Measurements from ENCODE around the gene RAI14. TPM values are rescaled to one million over a fixed set of nuclear protein-coding genes. Genes with fewer than 3 reads are reported as not detected.
"Not testable (repeated sequence)": the region's sequence is repeated elsewhere in the genome, so short reads cannot be mapped to it uniquely, and the experiment has no call there.

The RAI14 gene
- total RNA-seq, 1 donor from 2014 or later, result 307 TPM

- FAIRE-seq (no peak), DNase-seq (ENCODE audit: low read depth) (no peak)
- no peak overlapping the region for H2AFZ ChIP-seq (ENCODE audit: low read depth, low read length)
- peaks cover 57% of the 10 kb centered on the region for H4K20me1 ChIP-seq (ENCODE audit: insufficient read depth, low read length)
- peaks cover 5% of the 10 kb centered on the region for H3K36me3 ChIP-seq (ENCODE audit: insufficient read depth, low read length)
- H3K4me3 Mint-ChIP-seq (ENCODE audit: unreplicated experiment), result no peak overlapping the region
- H3K36me3 Mint-ChIP-seq (ENCODE audit: low read depth, unreplicated experiment), result peaks cover 34% of the 10 kb centered on the region
- H3K27ac ChIP-seq (ENCODE audit: low read depth, low read length), result no peak overlapping the region
- no peak overlapping the region for H3K27ac Mint-ChIP-seq (ENCODE audit: unreplicated experiment)
- no peaks in the 10 kb centered on the region for H3K4me1 Mint-ChIP-seq (ENCODE audit: low read depth, unreplicated experiment)
- no peaks in the 10 kb centered on the region for H3K4me1 ChIP-seq (ENCODE audit: insufficient read depth, low read length)
- H3K27me3 ChIP-seq (ENCODE audit: insufficient read depth, low read length), result no peaks in the 10 kb centered on the region
- H3K79me2 ChIP-seq (ENCODE audit: insufficient read depth, low read length), result peaks cover 44% of the 10 kb centered on the region
- H3K9ac ChIP-seq (ENCODE audit: low read length), result no peak overlapping the region
- TF ChIP-seq EZH2 (IDR thresholded peaks at IDR 0.05; ENCODE audit: insufficient read depth, low read length) (no peak), CTCF (IDR thresholded peaks at IDR 0.05; ENCODE audit: insufficient read depth, low read depth, low read length) (no peak)
- no peak overlapping the region for H3K4me3 ChIP-seq (ENCODE audit: insufficient read depth, low read depth, low read length)
- no peaks in the 10 kb centered on the region for H3K9me3 ChIP-seq (ENCODE audit: insufficient read depth, low read depth, low read length)
- H3K27me3 Mint-ChIP-seq (ENCODE audit: low read depth, unreplicated experiment), result no peaks in the 10 kb centered on the region
- H3K4me2 ChIP-seq (ENCODE audit: low read length), result no peak overlapping the region
- peaks cover 8% of the 10 kb centered on the region for H3K9me3 Mint-ChIP-seq (ENCODE audit: unreplicated experiment)
Measured at GRCh38 chr5:34775886-34776285, 119.8 kb downstream of the RAI14 start.

- peaks cover 43% of the 10 kb centered on the region for H3K79me2 ChIP-seq (ENCODE audit: insufficient read depth, low read length)
- no peak for DNase-seq (ENCODE audit: low read depth)
- no peaks in the 10 kb centered on the region for H3K9me3 ChIP-seq (ENCODE audit: insufficient read depth, low read depth, low read length)
- H3K4me3 ChIP-seq (ENCODE audit: insufficient read depth, low read depth, low read length), result no peak overlapping the region
- no peak overlapping the region for H3K27ac ChIP-seq (ENCODE audit: low read depth, low read length)
- FAIRE-seq, result no peak
- Mint-ChIP-seq H3K27ac (ENCODE audit: unreplicated experiment) (no peak overlapping the region), H3K4me1 (ENCODE audit: low read depth, unreplicated experiment) (no peaks in the 10 kb centered on the region), H3K4me3 (ENCODE audit: unreplicated experiment) (no peak overlapping the region), H3K9me3 (ENCODE audit: unreplicated experiment) (peaks cover 14% of the 10 kb centered on the region), H3K36me3 (ENCODE audit: low read depth, unreplicated experiment) (peaks cover 44% of the 10 kb centered on the region), H3K27me3 (ENCODE audit: low read depth, unreplicated experiment) (no peaks in the 10 kb centered on the region)
- H3K4me2 ChIP-seq (ENCODE audit: low read length), result no peak overlapping the region
- no peak overlapping the region for H3K9ac ChIP-seq (ENCODE audit: low read length)
- no peaks in the 10 kb centered on the region for H3K4me1 ChIP-seq (ENCODE audit: insufficient read depth, low read length)
- TF ChIP-seq CTCF (IDR thresholded peaks at IDR 0.05; ENCODE audit: insufficient read depth, low read depth, low read length) (no peak), EZH2 (IDR thresholded peaks at IDR 0.05; ENCODE audit: insufficient read depth, low read length) (no peak)
- peaks cover 9% of the 10 kb centered on the region for H3K36me3 ChIP-seq (ENCODE audit: insufficient read depth, low read length)
- H4K20me1 ChIP-seq (ENCODE audit: insufficient read depth, low read length), result peaks cover 55% of the 10 kb centered on the region
- H2AFZ ChIP-seq (ENCODE audit: low read depth, low read length), result no peak overlapping the region
- no peaks in the 10 kb centered on the region for H3K27me3 ChIP-seq (ENCODE audit: insufficient read depth, low read length)
Measured at GRCh38 chr5:34778091-34778850, 122.1 kb downstream of the RAI14 start.

- H2AFZ ChIP-seq (ENCODE audit: low read depth, low read length); H3K4me1 ChIP-seq (ENCODE audit: insufficient read depth, low read length); DNase-seq (ENCODE audit: low read depth); FAIRE-seq; H3K4me2 ChIP-seq (ENCODE audit: low read length); H3K9me3 ChIP-seq (ENCODE audit: insufficient read depth, low read depth, low read length); H3K4me1 Mint-ChIP-seq (ENCODE audit: low read depth, unreplicated experiment); H3K4me3 Mint-ChIP-seq (ENCODE audit: unreplicated experiment); H3K9me3 Mint-ChIP-seq (ENCODE audit: unreplicated experiment); H3K27me3 Mint-ChIP-seq (ENCODE audit: low read depth, unreplicated experiment); H3K27ac ChIP-seq (ENCODE audit: low read depth, low read length); H3K27ac Mint-ChIP-seq (ENCODE audit: unreplicated experiment); H3K4me3 ChIP-seq (ENCODE audit: insufficient read depth, low read depth, low read length); H3K27me3 ChIP-seq (ENCODE audit: insufficient read depth, low read length); H3K9ac ChIP-seq (ENCODE audit: low read length); H3K36me3 ChIP-seq (ENCODE audit: insufficient read depth, low read length): not testable (repeated sequence)
- Histone ChIP-seq H3K79me2 (ENCODE audit: insufficient read depth, low read length) (peaks cover 61% of the 10 kb centered on the region), H4K20me1 (ENCODE audit: insufficient read depth, low read length) (peaks cover 28% of the 10 kb centered on the region)
- peaks cover 42% of the 10 kb centered on the region for H3K36me3 Mint-ChIP-seq (ENCODE audit: low read depth, unreplicated experiment)
Measured at GRCh38 chr5:34783892-34784291, 127.8 kb downstream of the RAI14 start.

All from astrocyte (in vitro differentiated cells and primary cell).